ENCODE results near the gene IPCEF1.

DNA sequence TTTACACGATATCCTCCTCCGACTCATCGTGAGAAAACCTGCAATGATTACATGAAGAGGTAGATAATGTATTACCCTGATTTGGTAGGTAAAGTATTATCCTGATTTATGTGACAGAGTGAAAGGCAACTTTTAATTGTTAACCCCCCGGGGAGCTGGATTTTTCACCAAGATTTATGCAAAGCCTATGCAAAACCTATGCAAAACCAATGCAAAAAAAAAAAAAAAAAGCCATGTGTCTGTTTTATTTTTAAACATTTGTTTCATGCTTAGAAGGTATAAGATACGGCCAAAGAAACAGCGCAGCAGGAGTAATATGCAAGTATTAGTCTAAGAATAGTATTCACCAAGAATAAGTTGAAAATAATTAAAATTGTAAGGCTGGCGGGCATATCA, 109.9 kb downstream of the IPCEF1 start:
- TF ChIP-seq EZH2 (IDR thresholded peaks at IDR 0.05; ENCODE audit: insufficient read depth, poor library complexity, severe bottlenecking): no peak
- TF ChIP-seq EZH2phosphoT487 (IDR thresholded peaks at IDR 0.05; ENCODE audit: insufficient read depth, low read depth): no peak

Measured in GM23248 (cell line).